Daoy (cell line): ENCODE measurements around the gene ACTL7B. TPM values are rescaled to one million over a fixed set of nuclear protein-coding genes. Genes with fewer than 3 reads are reported as not detected.
"Not testable (repeated sequence)": the region's sequence is repeated elsewhere in the genome, so short reads cannot be mapped to it uniquely, and the experiment has no call there.

Source experiments
- DNase-seq: peaks from one replicate; pipeline ENCODE4 v3.0.0-alpha.2; 2015; ENCODE audit warnings: low read depth
- total RNA-seq: library from RNA; depleted of rRNA; stranded (reverse); fragments of >200 nt; shearing (Covaris generic); gene quantifications from 2 replicates; pipeline ENCODE4 v1.2.3, GENCODE V29; 2014

ACTL7B gene
- total RNA-seq, 1 experiment from 2014 or later: not detected

- no peak for DNase-seq
Measured at GRCh38 chr9:108844856-108845255, 10.9 kb downstream of the ACTL7B start.

DNA sequence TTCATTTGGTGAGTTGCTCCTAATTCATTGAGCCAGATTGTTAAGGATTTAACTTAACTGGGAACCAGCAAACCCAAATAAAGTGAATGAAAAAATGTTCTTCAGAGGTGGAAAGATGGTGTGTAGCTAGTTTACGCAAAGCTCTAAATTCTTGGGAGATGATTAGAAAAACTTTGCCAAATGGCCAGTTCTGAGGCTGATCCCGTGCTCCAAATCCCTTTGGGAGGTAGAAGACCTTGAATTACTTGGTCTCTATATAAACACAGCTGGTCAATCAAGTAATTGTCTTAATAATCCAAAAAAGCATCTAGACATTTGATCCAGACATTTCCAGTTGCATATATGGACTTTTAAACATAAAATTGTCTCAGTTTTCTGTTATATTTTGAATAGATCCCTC, 11.4 kb downstream of the ACTL7B start:
- DNase-seq: no peak

DNA sequence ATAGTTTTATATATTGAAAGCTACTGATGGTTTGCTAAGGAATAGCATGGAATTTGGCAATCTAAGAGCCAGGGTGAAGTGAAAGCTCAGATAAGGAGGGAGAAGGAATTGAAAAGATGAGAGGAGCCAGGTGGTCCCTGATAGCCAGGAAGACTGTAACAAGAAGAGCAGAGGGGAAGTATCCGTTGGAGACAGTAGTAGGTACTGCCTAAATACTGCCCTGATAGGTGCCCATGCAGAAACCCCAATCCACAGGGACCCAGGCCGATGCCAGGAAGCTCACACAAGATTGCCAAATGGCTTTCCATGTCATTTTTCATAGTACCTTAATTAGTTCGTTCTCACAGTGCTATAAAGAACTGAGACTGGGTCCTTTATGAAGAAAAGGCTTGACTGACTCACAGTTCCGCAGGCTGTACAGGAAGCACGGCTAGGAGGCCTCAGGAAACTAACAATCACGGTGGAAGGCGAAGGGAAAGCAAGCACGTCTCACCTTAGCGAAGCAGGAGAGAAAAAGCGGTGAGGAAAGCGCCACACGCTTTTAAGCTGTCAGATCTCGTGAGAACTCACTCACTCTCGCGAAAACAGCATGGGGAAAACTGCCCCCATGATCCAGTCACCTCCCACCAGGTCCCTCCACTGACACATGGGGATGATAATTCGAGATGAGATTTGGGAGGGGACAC, 13.0 kb downstream of the ACTL7B start:
- no peak for DNase-seq

GRCh38 chr9:108839561-108839960, 16.2 kb downstream of the ACTL7B start:
- not testable (repeated sequence) for DNase-seq

DNA sequence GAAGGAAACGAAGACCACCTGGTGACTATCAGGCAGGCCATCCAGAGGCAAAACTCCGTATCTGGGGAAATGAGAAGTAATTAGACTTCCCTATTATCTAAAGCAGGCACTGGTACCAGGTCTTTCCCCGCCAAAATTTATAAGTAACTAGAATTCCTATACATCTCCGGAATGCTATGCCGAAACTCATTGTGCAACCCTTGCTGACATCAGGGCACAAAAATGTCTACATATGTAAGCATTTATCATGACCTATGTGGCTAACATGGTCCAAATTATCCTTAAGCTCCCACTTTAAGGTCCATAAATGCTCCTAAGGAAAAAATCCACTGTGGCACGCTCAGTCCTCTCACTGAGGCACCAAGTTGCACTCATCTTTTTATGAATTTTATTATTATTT, 17.8 kb downstream of the ACTL7B start:
- peak; percentile 25 for DNase-seq

- DNase-seq: peak; percentile 44
Measured at GRCh38 chr9:108837530-108837929, 18.3 kb downstream of the ACTL7B start.

GRCh38 chr9:108836781-108837180, 19.0 kb downstream of the ACTL7B start:
- DNase-seq: no peak

- DNase-seq: no peak
Measured at GRCh38 chr9:108836319-108836718, 19.5 kb downstream of the ACTL7B start.

DNA sequence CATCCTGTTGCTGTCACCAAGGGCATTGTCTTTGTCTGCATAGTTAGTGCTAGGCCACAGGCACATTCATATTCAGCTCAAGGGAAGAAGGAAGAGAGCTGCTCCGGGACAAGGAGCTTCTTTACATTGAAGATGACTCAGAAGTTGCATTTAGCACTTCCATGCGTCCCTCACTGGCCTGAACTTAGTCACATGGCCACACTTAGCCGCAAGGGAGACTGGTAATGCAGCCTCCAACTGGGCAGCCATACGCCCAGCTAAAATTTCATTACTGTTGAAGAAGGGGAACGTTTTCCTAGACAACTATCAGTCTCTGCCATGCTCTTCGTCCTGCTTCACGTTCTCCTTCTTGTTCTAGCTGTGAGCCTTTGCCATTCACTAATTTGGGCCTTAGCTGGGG, 20.0 kb downstream of the ACTL7B start:
- peak; percentile 64 for DNase-seq

DNA sequence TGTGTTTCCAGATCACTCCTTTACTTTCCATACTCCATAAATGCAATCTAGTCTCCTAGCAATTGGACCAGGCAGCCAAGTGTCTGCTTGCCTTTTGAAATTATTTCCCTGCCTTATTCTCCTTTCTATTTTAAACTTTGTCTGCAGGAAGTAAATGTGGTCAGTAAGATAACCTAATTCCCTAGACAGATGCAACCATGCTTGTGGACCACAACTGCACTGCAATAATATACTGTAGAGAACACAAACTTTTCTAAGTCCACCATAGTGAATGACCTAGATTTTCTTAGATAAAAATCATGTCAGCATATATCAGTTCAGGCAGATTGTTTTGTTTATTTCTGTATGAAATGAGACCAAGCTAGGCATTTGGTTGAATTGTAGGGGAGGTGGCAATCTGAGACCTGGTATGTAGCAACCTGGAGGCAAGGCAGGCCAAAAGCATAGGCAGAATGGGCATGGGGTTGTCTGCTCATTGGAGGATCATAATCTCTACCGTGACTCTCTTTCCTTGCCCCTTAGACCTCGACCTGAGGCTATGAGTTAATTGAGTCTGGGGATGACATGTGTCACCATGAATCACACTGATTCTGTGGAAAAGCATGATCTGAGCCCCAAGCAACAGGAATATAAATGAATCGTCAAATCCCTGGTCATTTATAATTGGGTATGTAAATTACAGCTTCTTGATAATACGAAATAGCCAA, 20.7 kb downstream of the ACTL7B start:
- DNase-seq: peak; percentile 51

DNA sequence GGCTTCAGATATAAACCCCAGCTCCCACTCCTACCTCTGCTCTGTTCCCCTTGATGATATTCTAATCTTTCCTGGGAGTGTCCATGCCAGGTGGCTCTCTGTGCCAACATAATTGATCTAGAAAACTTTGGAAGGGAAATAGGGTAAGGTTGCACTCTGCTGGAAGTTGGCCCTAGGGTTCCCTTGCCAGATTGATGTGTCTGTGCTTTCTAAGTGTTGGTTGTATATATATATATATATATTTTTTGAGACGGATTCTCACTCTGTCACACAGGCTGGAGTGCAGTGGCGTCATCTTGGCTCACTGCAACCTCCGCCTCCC, 23.6 kb downstream of the ACTL7B start:
- DNase-seq: no peak

DNA sequence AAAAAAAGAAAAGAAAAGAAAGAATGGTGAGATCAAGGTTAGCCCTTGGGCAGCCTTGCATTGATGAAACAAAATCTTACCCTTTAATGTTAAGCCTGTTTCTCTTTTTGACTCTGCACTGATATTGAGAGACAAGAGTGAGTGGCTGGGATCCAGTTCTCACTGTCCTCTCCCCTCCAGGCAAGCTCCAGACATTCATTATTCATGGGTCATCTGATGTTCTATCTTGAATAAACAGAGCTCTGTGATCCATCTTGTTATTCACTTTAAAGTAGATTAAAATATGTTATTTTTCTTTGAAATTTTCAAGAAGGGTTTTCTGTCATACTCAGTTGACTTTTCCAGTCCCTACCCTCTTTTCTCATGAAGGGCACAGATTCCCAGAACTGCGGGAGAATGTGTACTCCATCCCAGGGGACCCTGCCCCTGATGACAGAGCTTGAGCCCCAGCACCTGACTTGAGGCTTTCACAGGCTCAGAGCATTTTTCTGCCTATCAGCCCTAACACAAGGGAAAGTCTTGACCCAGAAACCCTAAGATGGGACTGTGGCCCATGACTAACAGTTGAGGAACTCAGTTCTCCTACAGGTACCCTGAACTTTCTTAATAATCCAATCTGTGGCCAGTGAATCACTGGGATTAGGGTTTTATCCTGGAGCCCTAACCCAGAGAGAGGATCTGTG, 24.1 kb downstream of the ACTL7B start:
- DNase-seq: no peak

GRCh38 chr9:108830272-108830671, 25.5 kb downstream of the ACTL7B start:
- no peak for DNase-seq

- no peak for DNase-seq
Measured at GRCh38 chr9:108823829-108824228, 32.0 kb downstream of the ACTL7B start.

DNA sequence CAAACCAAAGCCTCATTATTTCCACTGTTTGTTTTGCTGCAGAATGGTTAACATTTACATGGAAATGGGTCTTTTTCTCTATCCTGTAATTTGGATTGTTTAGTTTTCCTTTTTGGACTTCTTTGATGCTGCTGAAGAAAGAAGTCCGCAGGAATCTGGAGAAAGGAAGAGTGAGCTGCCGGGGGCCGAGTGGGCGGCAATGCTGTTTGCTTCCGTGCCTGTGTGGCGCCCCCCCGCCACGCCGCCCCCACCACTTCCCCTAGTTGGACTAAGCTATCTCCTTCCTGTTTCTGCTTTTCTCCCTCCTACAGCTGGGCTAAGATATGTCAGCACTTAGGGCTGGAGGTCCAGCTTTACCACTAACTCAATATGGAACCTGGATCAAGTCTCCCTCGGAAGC, 39.7 kb downstream of the ACTL7B start:
- no peak for DNase-seq

DNA sequence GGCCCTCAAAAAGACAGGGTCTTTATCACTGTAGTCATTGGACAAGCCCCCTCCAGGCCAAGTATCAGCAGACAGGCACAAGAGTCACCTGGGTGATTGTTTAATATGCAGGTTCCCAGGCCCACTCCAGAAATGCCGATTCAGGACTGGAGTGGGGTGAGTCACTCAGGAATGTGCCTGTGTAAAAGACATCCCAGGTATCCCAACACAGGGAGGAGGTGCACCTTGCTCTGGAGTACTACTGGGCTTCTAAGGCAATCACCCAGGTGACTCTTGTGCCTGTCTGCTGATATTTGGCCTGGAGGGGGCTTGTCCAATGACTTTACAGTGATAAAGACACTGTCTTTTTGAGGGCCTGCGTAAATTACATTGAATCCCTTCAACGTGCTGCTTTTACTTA, 40.6 kb downstream of the ACTL7B start:
- DNase-seq: no peak

DNA sequence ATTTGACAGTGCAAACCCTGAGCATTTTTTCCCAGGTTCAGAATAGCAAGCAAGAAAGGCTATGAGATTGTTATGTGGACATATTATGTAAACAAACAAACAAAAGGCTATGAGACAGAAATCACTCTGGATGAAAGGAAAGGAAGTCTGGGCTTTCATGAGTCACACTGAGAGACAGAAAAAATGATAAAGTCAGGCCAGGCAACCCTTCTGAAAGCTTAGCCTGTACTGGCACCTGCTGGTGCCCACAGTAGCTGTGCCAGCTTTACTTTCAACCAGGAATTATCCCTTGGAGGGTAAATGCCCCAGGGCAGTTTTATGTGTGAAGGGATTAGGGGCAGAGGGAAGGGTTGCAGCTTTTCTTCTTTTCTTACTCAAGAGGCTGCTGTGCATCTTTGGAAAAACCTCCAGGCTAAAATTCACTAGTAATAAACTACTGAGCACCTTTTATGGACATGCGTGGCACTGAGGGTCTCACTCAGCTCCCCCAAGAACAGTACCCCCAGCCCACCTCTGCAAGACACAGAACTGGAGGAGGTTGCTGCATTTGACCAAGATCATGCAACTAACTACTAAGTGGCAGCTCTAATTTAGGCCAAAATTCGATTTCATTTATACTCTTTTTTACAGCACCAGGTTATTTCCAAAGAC, 41.7 kb downstream of the ACTL7B start:
- peak; percentile 81 for DNase-seq

DNA sequence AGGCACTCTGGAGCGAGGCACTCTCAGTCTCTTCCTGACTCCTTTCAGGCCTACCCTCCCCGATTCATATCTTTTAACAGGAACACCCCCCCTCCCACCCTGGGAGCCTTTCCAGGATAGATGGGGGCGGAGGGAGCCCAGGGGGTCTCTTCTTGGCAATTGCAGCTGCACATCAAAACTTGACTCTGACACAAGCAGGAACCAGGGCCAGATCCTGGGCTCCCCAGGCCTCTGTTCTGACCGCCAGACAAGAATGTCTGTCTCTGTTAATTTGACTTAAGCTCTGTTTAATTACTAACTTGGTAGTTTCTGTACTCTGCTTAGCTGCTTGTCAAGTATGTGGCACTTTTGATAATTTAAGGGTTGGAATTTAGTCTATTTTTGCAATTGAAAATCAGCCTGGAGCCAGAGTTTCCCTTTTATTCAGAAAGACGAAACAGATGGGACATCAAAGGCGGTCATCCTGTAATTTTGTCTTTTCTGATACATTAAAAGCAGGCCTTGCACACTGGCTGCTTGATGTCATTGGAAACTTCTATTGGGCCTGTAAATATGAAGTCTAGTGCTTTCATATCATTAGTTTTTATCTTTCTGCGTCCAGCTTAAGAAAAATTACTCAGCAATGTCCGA, 43.3 kb downstream of the ACTL7B start:
- no peak for DNase-seq

- DNase-seq: no peak
Measured at GRCh38 chr9:108811944-108812343, 43.8 kb downstream of the ACTL7B start.

GRCh38 chr9:108809269-108809668, 46.5 kb downstream of the ACTL7B start:
- DNase-seq: no peak
